GM18517 (cell line): Measurements from ENCODE around the gene L2HGDH.
"Not testable (repeated sequence)": the region's sequence is repeated elsewhere in the genome, so short reads cannot be mapped to it uniquely, and the experiment has no call there.

Experiments
- ATAC-seq: cut with Tn5 transposase; IDR thresholded peaks from one replicate; pipeline ENCODE4 v1.9.1; 2021; ENCODE audit warnings: mild to moderate bottlenecking, moderate library complexity; ENCODE audit not compliant: unreplicated experiment

Gene L2HGDH

GRCh38 chr14:50340045-50340444 is 28.0 kb upstream of the L2HGDH start:
- no peak for ATAC-seq

- ATAC-seq = no peak
Measured at GRCh38 chr14:50339178-50339804, 27.3 kb upstream of the L2HGDH start.

GRCh38 chr14:50338587-50338986 is 26.6 kb upstream of the L2HGDH start:
- no peak for ATAC-seq

DNA sequence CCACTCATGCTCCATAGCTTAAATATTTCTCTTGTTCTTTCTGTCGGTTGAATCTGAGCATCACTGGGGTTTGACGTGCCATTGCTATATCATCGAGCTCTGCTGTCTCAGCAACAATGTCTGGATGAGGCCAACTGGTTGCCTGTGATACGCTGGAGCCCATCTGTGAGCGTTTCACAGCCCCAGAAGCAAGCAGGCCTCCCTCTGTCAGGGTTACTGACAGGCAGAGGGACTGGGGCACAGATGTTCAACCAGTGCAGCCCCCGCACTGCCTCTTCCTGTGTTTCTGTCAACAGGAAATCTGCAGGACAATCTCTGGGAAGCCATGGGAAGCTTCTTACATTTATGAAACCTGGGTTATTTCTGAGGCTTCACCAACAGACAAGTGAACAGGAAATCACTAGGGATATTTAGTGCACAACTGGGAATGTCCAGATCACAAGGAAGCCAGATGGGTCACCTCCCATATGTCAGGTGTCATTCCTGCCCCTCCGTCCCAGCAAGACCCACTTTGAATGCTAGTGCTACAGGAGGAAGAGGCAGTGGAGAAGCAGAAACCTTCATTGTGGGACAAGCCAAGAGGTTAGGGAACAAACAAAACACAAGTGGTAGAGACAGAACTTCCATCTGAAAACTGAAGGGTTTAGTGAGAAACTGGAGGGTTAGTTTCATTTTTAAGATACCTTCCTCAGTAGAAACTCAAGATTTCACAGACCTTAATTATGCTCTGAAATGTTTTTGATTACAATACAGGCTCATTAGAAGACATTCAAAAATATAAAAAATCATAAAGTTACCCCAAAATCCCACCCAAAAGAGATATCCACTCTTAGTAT is 24.2 kb upstream of the L2HGDH start:
- ATAC-seq = no peak

GRCh38 chr14:50335389-50335788 is 23.4 kb upstream of the L2HGDH start:
- no peak for ATAC-seq

DNA sequence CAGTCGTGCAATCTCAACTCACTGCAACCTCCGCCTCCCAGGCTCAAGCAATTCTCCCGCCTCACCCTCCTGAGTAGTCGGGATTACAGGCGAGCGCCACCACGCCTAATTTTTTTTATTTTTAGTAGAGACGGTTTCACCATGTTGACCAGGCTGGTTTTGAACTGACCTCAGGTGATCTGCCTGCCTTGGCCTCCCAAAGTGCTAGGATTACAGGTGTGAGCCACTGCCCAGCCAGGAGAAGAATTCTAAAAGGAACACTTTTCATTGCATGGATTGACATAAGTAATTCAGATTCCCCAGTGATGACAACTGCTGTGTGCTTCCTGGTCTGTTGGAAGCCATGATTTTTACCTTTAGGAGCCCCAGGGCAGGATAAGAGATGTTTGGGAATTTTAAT is 22.2 kb upstream of the L2HGDH start:
- ATAC-seq = no peak

- ATAC-seq = no peak
Measured at GRCh38 chr14:50333014-50333509, 21.0 kb upstream of the L2HGDH start.

- ATAC-seq = no peak
Measured at GRCh38 chr14:50331596-50331995, 19.6 kb upstream of the L2HGDH start.

GRCh38 chr14:50321009-50321660 is 9.1 kb upstream of the L2HGDH start:
- peak; percentile 93 for ATAC-seq

- peak; percentile 26 for ATAC-seq
Measured at GRCh38 chr14:50320283-50320682, 8.3 kb upstream of the L2HGDH start.

DNA sequence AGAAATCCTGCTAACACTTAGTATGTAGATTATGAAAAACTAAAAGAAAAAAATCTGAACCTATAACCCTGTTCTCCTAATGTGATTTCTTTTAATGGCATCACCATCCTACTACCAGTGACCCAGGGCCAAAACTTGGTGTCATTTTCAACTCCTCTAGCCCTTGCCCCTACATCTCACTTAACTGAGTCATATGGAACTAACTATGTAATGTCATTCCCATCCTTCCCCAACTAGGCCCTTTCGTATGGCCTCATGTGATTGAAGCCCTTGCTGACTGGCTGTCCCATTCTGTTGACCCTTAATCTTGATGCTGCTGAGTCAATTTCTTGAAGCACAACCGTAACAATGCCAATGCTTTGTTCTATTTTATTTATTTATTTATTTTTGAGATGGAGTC is 7.7 kb upstream of the L2HGDH start:
- ATAC-seq = no peak

DNA sequence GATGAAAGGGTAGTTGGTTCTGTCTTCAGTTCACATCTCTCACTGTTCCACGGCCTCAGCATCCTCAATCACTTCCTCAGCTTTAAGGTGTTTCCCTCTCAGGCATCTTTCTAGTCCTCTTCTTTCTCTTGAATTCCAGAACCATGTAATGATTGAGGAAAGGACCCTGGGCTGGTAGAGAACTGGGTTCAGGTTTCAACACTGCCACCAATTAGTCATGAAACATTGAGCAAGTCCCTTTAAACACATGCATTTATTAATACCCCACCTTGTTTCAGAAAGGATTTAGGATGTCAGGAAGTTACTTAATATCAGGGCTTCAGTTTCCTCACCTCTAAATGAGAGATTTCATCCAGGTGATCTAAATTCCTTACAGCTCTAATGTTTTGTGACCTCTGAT is 7.3 kb upstream of the L2HGDH start:
- ATAC-seq = no peak

DNA sequence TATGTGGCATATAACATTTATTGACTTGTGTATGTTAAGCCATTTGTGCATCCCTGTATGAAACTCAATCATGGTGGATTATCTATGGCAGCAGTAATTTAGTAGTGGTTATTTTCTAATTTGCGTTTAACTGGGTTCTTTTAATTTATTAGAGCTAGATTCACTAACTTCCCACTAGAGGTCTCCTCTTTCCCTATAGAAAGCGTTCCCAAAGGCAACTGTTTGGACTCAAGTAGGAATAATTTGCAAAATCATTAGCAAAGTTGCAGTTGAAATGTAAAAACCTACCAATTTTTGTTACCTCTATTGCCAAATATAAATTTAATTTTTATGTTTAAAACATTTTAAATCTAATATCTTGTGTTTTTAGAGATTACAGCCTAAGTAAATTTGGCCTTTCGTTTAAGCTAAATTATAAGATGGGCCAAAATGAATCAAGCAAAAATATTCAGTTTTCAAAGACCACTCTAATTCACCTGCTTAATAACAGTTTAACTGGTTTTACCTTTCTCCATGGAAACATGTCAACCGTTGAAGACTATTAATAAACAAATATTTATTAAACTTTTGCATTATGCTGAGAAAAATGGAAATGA is 6.1 kb upstream of the L2HGDH start:
- ATAC-seq = no peak

DNA sequence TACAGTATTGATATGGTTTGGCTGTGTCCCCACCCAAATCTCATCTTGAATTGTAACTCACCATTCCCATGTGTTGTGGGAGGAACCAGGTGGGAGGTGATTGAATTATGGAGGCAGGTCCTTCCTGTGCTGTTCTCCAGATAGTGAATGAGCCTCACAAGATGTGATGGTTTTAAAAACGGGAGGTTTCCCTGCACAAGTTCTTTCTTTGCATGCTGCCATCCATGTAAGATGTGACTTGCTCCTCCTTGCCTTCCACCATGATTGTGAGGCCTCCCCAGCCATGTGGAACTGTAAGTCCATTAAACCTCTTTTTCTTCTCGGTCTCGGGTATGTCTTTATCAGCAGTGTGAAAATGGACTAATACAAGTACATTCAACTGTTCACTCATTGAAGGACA is 2.1 kb upstream of the L2HGDH start:
- ATAC-seq = not testable (repeated sequence)

GRCh38 chr14:50312734-50313054 is 665 bp upstream of the L2HGDH start:
- peak; percentile 36 for ATAC-seq

GRCh38 chr14:50311337-50311971 is 575 bp downstream of the L2HGDH start:
- ATAC-seq = no peak

DNA sequence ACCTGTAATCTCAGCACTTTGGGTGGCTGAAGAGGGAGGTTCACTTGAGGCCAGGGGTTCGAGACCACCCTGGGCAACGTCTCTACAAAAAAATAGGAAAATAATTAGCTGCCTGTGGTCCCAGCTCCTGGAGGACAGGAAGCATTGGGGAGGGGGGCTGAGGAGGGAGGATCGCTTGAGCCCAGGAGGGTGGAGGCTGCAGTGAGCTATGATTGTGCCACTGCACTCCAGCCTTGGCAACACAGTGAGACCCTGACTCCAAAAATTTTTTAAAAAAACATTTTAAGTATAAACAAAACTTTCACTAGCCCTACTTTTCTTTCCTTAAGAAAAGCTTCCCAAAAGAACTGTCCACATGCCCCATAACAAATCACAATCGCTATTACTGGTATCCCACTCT is 1.6 kb downstream of the L2HGDH start:
- no peak for ATAC-seq

GRCh38 chr14:50308363-50308915 is 3.6 kb downstream of the L2HGDH start:
- no peak for ATAC-seq

GRCh38 chr14:50303744-50304471 is 8.1 kb downstream of the L2HGDH start:
- no peak for ATAC-seq

DNA sequence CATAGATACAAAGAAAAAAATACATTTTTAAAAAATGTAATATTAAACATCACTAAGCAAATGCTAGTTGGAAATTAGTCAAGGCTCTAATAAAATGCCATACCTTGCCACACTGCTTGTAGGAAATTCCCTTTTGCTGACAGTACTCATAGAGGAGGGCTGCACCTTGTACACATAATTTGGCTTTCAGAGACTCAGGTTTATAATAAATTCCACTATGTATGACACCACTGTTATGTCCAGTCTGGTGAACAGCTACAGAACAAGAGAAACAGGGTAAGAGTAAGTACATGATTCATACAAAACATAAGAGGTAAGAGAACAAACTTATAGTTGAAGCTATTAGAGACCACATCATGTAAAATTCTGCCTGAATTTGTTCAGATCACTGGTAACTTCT is 10.1 kb downstream of the L2HGDH start:
- ATAC-seq = no peak
